GM23338 (cell line): ENCODE data around the gene CREB3L2. TPM values are rescaled to one million over a fixed set of nuclear protein-coding genes. Genes with fewer than 3 reads are reported as not detected.
"Not testable (repeated sequence)": the region's sequence is repeated elsewhere in the genome, so short reads cannot be mapped to it uniquely, and the experiment has no call there.

ENCODE experiments used
- ATAC-seq: fragments of 200-7000 bp; cut with Tn5 transposase; 3 replicates; pipeline ENCODE4 v1.9.1; 2020
- DNase-seq: peaks from one replicate; pipeline ENCODE4 v3.0.0-alpha.2; 2015; ENCODE audit warnings: low spot score
- H2AFZ ChIP-seq: fragments of 200-600 bp; sonication (generic); 2 replicates; pipeline ENCODE4 v1.8.0; 2016; ENCODE audit warnings: antibody characterized with exemption, mild to moderate bottlenecking, moderate library complexity
- H3F3A ChIP-seq: fragments of 200-600 bp; sonication (generic); replicated peaks from 2 replicates; pipeline ENCODE4 v1.8.0; 2017; ENCODE audit warnings: antibody characterized with exemption, mixed run types, low read depth
- H3K27ac ChIP-seq: fragments of 200-600 bp; sonication (generic); 2 replicates; pipeline ENCODE4 v1.6.1; 2016; ENCODE audit warnings: low read depth
- H3K27me3 ChIP-seq: fragments of 200-600 bp; sonication (generic); 2 replicates; pipeline ENCODE4 v1.8.0; 2016; ENCODE audit warnings: mild to moderate bottlenecking, mixed run types, moderate library complexity; ENCODE audit not compliant: insufficient read depth
- H3K36me3 ChIP-seq: fragments of 200-600 bp; sonication (generic); 2 replicates; pipeline ENCODE4 v1.8.0; 2016; ENCODE audit warnings: mild to moderate bottlenecking; ENCODE audit not compliant: insufficient read depth
- H3K4me1 ChIP-seq: fragments of 200-600 bp; sonication (generic); 2 replicates; pipeline ENCODE4 v1.8.0; 2016; ENCODE audit warnings: mild to moderate bottlenecking, moderate library complexity; ENCODE audit not compliant: insufficient read depth
- H3K4me2 ChIP-seq: fragments of 200-600 bp; sonication (generic); 2 replicates; pipeline ENCODE4 v1.7.1; 2017; ENCODE audit warnings: mixed run types
- H3K4me3 ChIP-seq: fragments of 200-600 bp; sonication (generic); 2 replicates; pipeline ENCODE4 v1.6.1; 2016; ENCODE audit warnings: mixed run types
- H3K79me2 ChIP-seq: fragments of 200-600 bp; sonication (generic); replicated peaks from 2 replicates; pipeline ENCODE4 v1.8.0; 2017; ENCODE audit warnings: mild to moderate bottlenecking; ENCODE audit not compliant: insufficient read depth
- H3K9me2 ChIP-seq: fragments of 200-600 bp; sonication (generic); 2 replicates; pipeline ENCODE4 v1.8.0; 2017; ENCODE audit not compliant: insufficient read depth
- H4K20me1 ChIP-seq: fragments of 200-600 bp; sonication (generic); replicated peaks from 2 replicates; pipeline ENCODE4 v1.8.0; 2017; ENCODE audit warnings: mild to moderate bottlenecking; ENCODE audit not compliant: insufficient read depth
- H3K27ac Mint-ChIP-seq: 2 replicates; pipeline ENCODE4 v1.8.0; 2020; ENCODE audit warnings: inconsistent platforms, mild to moderate bottlenecking, moderate library complexity, mixed read lengths
- H3K27me3 Mint-ChIP-seq: 3 replicates; pipeline ENCODE4 v1.8.0; 2022; ENCODE audit warnings: low read depth, mild to moderate bottlenecking, moderate library complexity, mixed read lengths, inconsistent platforms; ENCODE audit not compliant: insufficient read depth, poor library complexity
- H3K36me3 Mint-ChIP-seq: 3 replicates; pipeline ENCODE4 v1.8.0; 2021; ENCODE audit warnings: low read depth, mild to moderate bottlenecking, inconsistent platforms, moderate library complexity, mixed read lengths
- H3K4me1 Mint-ChIP-seq: 3 replicates; pipeline ENCODE4 v1.8.0; 2020; ENCODE audit warnings: mild to moderate bottlenecking, inconsistent platforms, mixed read lengths
- H3K4me3 Mint-ChIP-seq: 3 replicates; pipeline ENCODE4 v1.8.0; 2021; ENCODE audit warnings: moderate library complexity, mild to moderate bottlenecking, inconsistent platforms, mixed read lengths
- H3K9me3 Mint-ChIP-seq: 3 replicates; pipeline ENCODE4 v1.8.0; 2020; ENCODE audit warnings: moderate library complexity, mild to moderate bottlenecking, inconsistent platforms, mixed read lengths
- ETS1 ChIP-seq: IDR thresholded peaks from 2 replicates; pipeline ENCODE4 v1.6.1; 2016; ENCODE audit warnings: antibody characterized with exemption
- EZH2phosphoT487 ChIP-seq: fragments of 200-600 bp; sonication (generic); IDR thresholded peaks from one replicate; pipeline ENCODE4 v1.8.1; 2018; ENCODE audit warnings: antibody characterized with exemption; ENCODE audit not compliant: unreplicated experiment
- JUNB ChIP-seq: IDR thresholded peaks from one replicate; pipeline ENCODE4 v1.6.1; 2016; ENCODE audit warnings: antibody characterized with exemption; ENCODE audit not compliant: unreplicated experiment
- NANOG ChIP-seq: IDR thresholded peaks from 2 replicates; pipeline ENCODE4 v1.6.1; 2016; ENCODE audit warnings: antibody characterized with exemption, borderline replicate concordance
- POLR2AphosphoS5 ChIP-seq: IDR thresholded peaks from 2 replicates; pipeline ENCODE4 v1.6.1; 2016; ENCODE audit warnings: antibody characterized with exemption, low read depth
- STAT1 ChIP-seq: IDR thresholded peaks from one replicate; pipeline ENCODE4 v1.6.1; 2016; ENCODE audit warnings: antibody characterized with exemption; ENCODE audit not compliant: unreplicated experiment
- ZNF462 ChIP-seq: fragments of 250-450 bp; sonication (Bioruptor Pico); IDR thresholded peaks from 2 replicates; pipeline ENCODE4 v1.5.0; 2020; ENCODE audit warnings: mild to moderate bottlenecking, moderate library complexity
- polyA plus RNA-seq: library from polyadenylated mRNA; unstranded; fragments of >200 nt; fragmentation: Nextera tagmentation; extraction: Ambion mirVana; gene quantifications from 2 replicates; pipeline ENCODE4 v1.2.1, GENCODE V29; 2016
- total RNA-seq: library from RNA; depleted of rRNA; stranded (reverse); fragments of >200 nt; shearing (Covaris generic); gene quantifications from 2 replicates; pipeline ENCODE4 v1.2.3, GENCODE V29; 2014

The CREB3L2 gene
- total and polyA plus RNA-seq, 2 experiments from 2014 or later, result 14.5 to 27.1 TPM

- H4K20me1 ChIP-seq, result peaks cover 21% of the 10 kb centered on the region
- peaks cover 15% of the 10 kb centered on the region for H3K4me1 Mint-ChIP-seq
- H3K9me3 Mint-ChIP-seq, H3K27ac ChIP-seq, H3K4me2 ChIP-seq, ATAC-seq, H3K27me3 Mint-ChIP-seq, H3K27ac Mint-ChIP-seq, H3K9me2 ChIP-seq, H3K4me3 ChIP-seq, H3K27me3 ChIP-seq, H3K4me1 ChIP-seq, H3F3A ChIP-seq, H3K36me3 ChIP-seq, H3K4me3 Mint-ChIP-seq, H2AFZ ChIP-seq, DNase-seq: not testable (repeated sequence)
- peaks cover 22% of the 10 kb centered on the region for H3K36me3 Mint-ChIP-seq
- H3K79me2 ChIP-seq, result peaks cover 96% of the 10 kb centered on the region
These were observed 33.5 kb downstream of the CREB3L2 start for GRCh38 chr7:137968339-137968738.

- TF ChIP-seq EZH2phosphoT487, result no peak
- TF ChIP-seq ZNF462 (CRISPR knock-in tag), result peak; percentile 51; the same call in 1 of the 2 replicates
- no peak for TF ChIP-seq JUNB
- TF ChIP-seq ETS1, result no peak
- no peak for TF ChIP-seq POLR2AphosphoS5
- TF ChIP-seq NANOG, result no peak
- no peak for TF ChIP-seq STAT1
- Histone ChIP-seq H3K79me2 (peaks cover 96% of the 10 kb centered on the region), H2AFZ (no peak overlapping the region), H3K36me3 (0 out of 2 replicates have a peak, but pooled peaks cover 6% of the 10 kb centered on the region), H3K4me2 (no peak overlapping the region), H3K27me3 (no peaks in the 10 kb centered on the region), H3K27ac (peak overlapping the region; percentile 85), H3K9me2 (no peaks in the 10 kb centered on the region), H3K4me1 (peaks cover 7% of the 10 kb centered on the region), H4K20me1 (peaks cover 21% of the 10 kb centered on the region), H3K4me3 (no peak overlapping the region), H3F3A (no peaks in the 10 kb centered on the region)
- H3K27ac Mint-ChIP-seq, result peak overlapping the region; percentile 41
- H3K9me3 Mint-ChIP-seq, result peaks cover 5% of the 10 kb centered on the region
- peaks cover 14% of the 10 kb centered on the region for H3K4me1 Mint-ChIP-seq
- H3K36me3 Mint-ChIP-seq, result peaks cover 28% of the 10 kb centered on the region
- no peak overlapping the region for H3K4me3 Mint-ChIP-seq
- ATAC-seq (peak; percentile 72), DNase-seq (peak; percentile 41)
- H3K27me3 Mint-ChIP-seq, result peaks cover 3% of the 10 kb centered on the region
These were observed 34.5 kb downstream of the CREB3L2 start for GRCh38 chr7:137967143-137968018.
